Neural crest cell (in vitro differentiated cells): ENCODE results near the gene PPIP5K2. TPM values are rescaled to one million over a fixed set of nuclear protein-coding genes. Genes with fewer than 3 reads are reported as not detected.

Experiments used
- DNase-seq: peaks from one replicate; pipeline ENCODE4 v3.0.0; 2021; ENCODE audit warnings: low read depth, mixed read lengths, low spot score
- H3K27ac Mint-ChIP-seq: one replicate; pipeline ENCODE4 v1.8.0; 2021; ENCODE audit warnings: mild to moderate bottlenecking, mixed read lengths; ENCODE audit not compliant: unreplicated experiment
- H3K27me3 Mint-ChIP-seq: 2 replicates; pipeline ENCODE4 v1.8.0; 2021; ENCODE audit warnings: low read depth, mild to moderate bottlenecking, mixed read lengths
- H3K36me3 Mint-ChIP-seq: 2 replicates; pipeline ENCODE4 v1.8.0; 2021; ENCODE audit warnings: low read depth, mild to moderate bottlenecking, mixed read lengths
- H3K4me1 Mint-ChIP-seq: 2 replicates; pipeline ENCODE4 v1.8.0; 2021; ENCODE audit warnings: mixed read lengths
- H3K4me3 Mint-ChIP-seq: one replicate; pipeline ENCODE4 v1.8.0; 2021; ENCODE audit warnings: mild to moderate bottlenecking, mixed read lengths
- H3K9me3 Mint-ChIP-seq: 2 replicates; pipeline ENCODE4 v1.8.0; 2021; ENCODE audit warnings: mixed read lengths
- CTCF ChIP-seq: fragments of 200-600 bp; sonication (generic); conservative IDR thresholded peaks from 2 replicates; pipeline ENCODE4 v1.5.0; 2021; ENCODE audit warnings: antibody characterized with exemption, mild to moderate bottlenecking
- total RNA-seq: library from RNA; stranded (reverse); gene quantifications from 2 replicates; pipeline ENCODE4 v1.2.1, GENCODE V29; 2021

PPIP5K2 gene
- total RNA-seq, 1 donor from 2014 or later = 72.9 TPM

DNA sequence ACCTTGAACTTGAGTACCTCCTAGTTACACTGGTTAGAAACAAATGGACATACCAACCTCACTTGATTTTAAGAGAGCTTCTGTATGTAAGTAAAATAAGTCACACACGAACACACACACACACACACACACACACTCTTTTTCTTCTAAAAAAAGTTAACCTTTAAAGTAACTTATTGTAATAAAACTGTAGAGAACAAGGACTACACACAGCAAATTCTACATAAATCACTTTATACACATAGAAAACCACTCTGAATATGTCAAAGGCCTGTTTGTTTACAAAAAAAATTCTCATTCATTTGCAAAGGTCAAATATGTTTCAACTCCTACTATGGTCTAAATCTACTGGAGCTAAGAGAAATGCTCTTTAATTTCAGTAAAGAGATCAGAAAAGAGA is 29.3 kb upstream of the PPIP5K2 start:
- Mint-ChIP-seq H3K36me3 (peaks cover 20% of the 10 kb centered on the region), H3K4me3 (no peak overlapping the region), H3K27me3 (no peaks in the 10 kb centered on the region), H3K9me3 (no peaks in the 10 kb centered on the region), H3K27ac (no peak overlapping the region), H3K4me1 (no peaks in the 10 kb centered on the region)
- DNase-seq = no peak
- TF ChIP-seq CTCF = no peak

GRCh38 chr5:103092676-103093075 is 27.4 kb upstream of the PPIP5K2 start:
- Mint-ChIP-seq H3K27me3 (no peaks in the 10 kb centered on the region), H3K9me3 (no peaks in the 10 kb centered on the region), H3K4me1 (no peaks in the 10 kb centered on the region), H3K36me3 (peaks cover 12% of the 10 kb centered on the region), H3K4me3 (no peak overlapping the region), H3K27ac (no peak overlapping the region)
- no peak for DNase-seq
- no peak for TF ChIP-seq CTCF

DNA sequence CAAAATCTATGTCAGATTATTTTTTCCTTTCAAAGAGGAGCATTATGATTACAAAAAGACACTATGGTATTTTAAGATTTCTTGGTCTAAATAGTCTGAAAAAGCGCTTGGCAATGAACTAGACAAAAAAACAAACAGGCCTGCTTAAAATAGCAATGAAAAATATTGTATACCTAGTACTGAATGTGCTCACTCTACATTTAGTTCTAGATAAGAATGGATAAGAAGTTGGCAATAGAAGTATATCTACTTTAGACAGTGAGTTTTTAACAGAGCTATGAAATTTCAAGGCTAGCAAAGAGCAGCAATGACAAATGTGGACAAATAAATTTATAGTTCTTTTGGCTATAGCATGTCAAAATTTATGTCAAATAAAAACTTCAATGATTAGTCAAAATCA is 26.4 kb upstream of the PPIP5K2 start:
- TF ChIP-seq CTCF = no peak
- Mint-ChIP-seq H3K27me3 (no peaks in the 10 kb centered on the region), H3K4me3 (no peak overlapping the region), H3K9me3 (no peaks in the 10 kb centered on the region), H3K27ac (no peak overlapping the region), H3K4me1 (no peaks in the 10 kb centered on the region), H3K36me3 (peaks cover 12% of the 10 kb centered on the region)
- no peak for DNase-seq

- H3K36me3 Mint-ChIP-seq = peaks cover 8% of the 10 kb centered on the region
- H3K4me3 Mint-ChIP-seq = no peak overlapping the region
- no peak overlapping the region for H3K27ac Mint-ChIP-seq
- DNase-seq = no peak
- no peak for TF ChIP-seq CTCF
- H3K9me3 Mint-ChIP-seq = no peaks in the 10 kb centered on the region
- H3K4me1 Mint-ChIP-seq = no peaks in the 10 kb centered on the region
- H3K27me3 Mint-ChIP-seq = no peaks in the 10 kb centered on the region
Observed at GRCh38 chr5:103094737-103095136, 25.4 kb upstream of the PPIP5K2 start.

GRCh38 chr5:103098993-103099392 is 21.1 kb upstream of the PPIP5K2 start:
- peaks cover 3% of the 10 kb centered on the region for H3K36me3 Mint-ChIP-seq
- H3K9me3 Mint-ChIP-seq = no peaks in the 10 kb centered on the region
- no peak overlapping the region for H3K27ac Mint-ChIP-seq
- no peak overlapping the region for H3K4me3 Mint-ChIP-seq
- H3K4me1 Mint-ChIP-seq = no peaks in the 10 kb centered on the region
- TF ChIP-seq CTCF = no peak
- no peak for DNase-seq
- H3K27me3 Mint-ChIP-seq = no peaks in the 10 kb centered on the region
